PC-9 (cell line): ENCODE data around the gene DISC1. TPM values are rescaled to one million over a fixed set of nuclear protein-coding genes. Genes with fewer than 3 reads are reported as not detected.

Experiments used
- BruUV-seq: library from RNA; stranded (reverse); fragments of 400-500 nt; replicated peaks from 2 replicates; lab custom pipeline; 2021; lab: Mats Ljungman, UMichigan
- CTCF ChIA-PET: fragments of 300-600 bp; sonication (Branson Sonifier 250); formaldehyde crosslinking; loops from one replicate; lab custom pipeline; 2022; ENCODE audit warnings: antibody characterized with exemption; lab: Charles Lee
- POLR2A ChIA-PET: fragments of 300-600 bp; sonication (Branson Sonifier 250); formaldehyde crosslinking; loops from one replicate; lab custom pipeline; 2022; ENCODE audit warnings: antibody characterized with exemption; ENCODE audit not compliant: unreplicated experiment; lab: Charles Lee
- DNase-seq, 2 experiments: peaks; one replicate each; pipeline versions ENCODE4 v3.0.0 to v3.0.0-alpha.2; 2015 to 2022; ENCODE audit warnings: mixed read lengths in 1 of 2
- H2AFZ ChIP-seq: fragments of 200-600 bp; sonication (generic); 2 replicates; pipeline ENCODE4 v1.8.1; 2017; ENCODE audit warnings: antibody characterized with exemption
- H3F3A ChIP-seq: fragments of 200-600 bp; sonication (generic); 2 replicates; pipeline ENCODE4 v1.8.1; 2017; ENCODE audit warnings: antibody characterized with exemption, mild to moderate bottlenecking, low read depth; ENCODE audit not compliant: insufficient read depth
- H3K27ac ChIP-seq: fragments of 200-600 bp; sonication (generic); 2 replicates; pipeline ENCODE4 v1.6.1; 2016; ENCODE audit warnings: mixed run types
- H3K27me3 ChIP-seq: fragments of 200-600 bp; sonication (generic); 2 replicates; pipeline ENCODE4 v1.6.1; 2016; ENCODE audit warnings: low read depth, mixed run types; ENCODE audit not compliant: insufficient read depth
- H3K36me3 ChIP-seq: fragments of 200-600 bp; sonication (generic); 2 replicates; pipeline ENCODE4 v1.6.1; 2016; ENCODE audit warnings: low read depth, mixed run types
- H3K4me1 ChIP-seq: fragments of 200-600 bp; sonication (generic); replicated peaks from 2 replicates; pipeline ENCODE4 v1.6.1; 2016; ENCODE audit warnings: mixed run types; ENCODE audit not compliant: insufficient read depth
- H3K4me2 ChIP-seq: fragments of 200-600 bp; sonication (generic); 2 replicates; pipeline ENCODE4 v1.6.1; 2017; ENCODE audit warnings: mixed run types
- H3K4me3 ChIP-seq: fragments of 200-600 bp; sonication (generic); 2 replicates; pipeline ENCODE4 v1.6.1; 2016; ENCODE audit warnings: mixed run types
- H3K79me2 ChIP-seq: fragments of 200-600 bp; sonication (generic); 2 replicates; pipeline ENCODE4 v1.6.1; 2017; ENCODE audit warnings: low read depth, mixed run types
- H3K9me2 ChIP-seq: fragments of 200-600 bp; sonication (generic); 2 replicates; pipeline ENCODE4 v1.8.1; 2017; ENCODE audit warnings: mild to moderate bottlenecking; ENCODE audit not compliant: insufficient read depth
- H3K9me3 ChIP-seq: fragments of 200-600 bp; sonication (generic); 2 replicates; pipeline ENCODE4 v1.8.1; 2016; ENCODE audit warnings: low read depth; ENCODE audit not compliant: insufficient read depth
- H4K20me1 ChIP-seq: fragments of 200-600 bp; sonication (generic); 2 replicates; pipeline ENCODE4 v1.8.1; 2017; ENCODE audit not compliant: insufficient read depth
- EZH2 ChIP-seq: fragments of 200-600 bp; sonication (generic); IDR thresholded peaks from 2 replicates; pipeline ENCODE4 v1.8.0; 2017; ENCODE audit warnings: antibody characterized with exemption, low read depth
- intact Hi-C: fragments of 100-400 bp; cut with micrococcal nuclease; formaldehyde crosslinking; loops from one replicate; pipeline ENCODE4 v1.10.0; 2022; ENCODE audit not compliant: unreplicated experiment
- total RNA-seq: library from RNA; stranded (reverse); gene quantifications from 2 replicates; pipeline ENCODE4 v1.2.3, GENCODE V29; 2021
- TF ChIP-seq, protein P1 (sequence below): fragments of 200-600 bp; sonication (generic); conservative IDR thresholded peaks from 2 replicates; pipeline ENCODE4 v1.6.1; 2017; ENCODE audit warnings: mixed run types, antibody characterized with exemption, mild to moderate bottlenecking, moderate library complexity

Gene DISC1
- total RNA-seq, 1 experiment from 2014 or later = 7.4 TPM

DNA sequence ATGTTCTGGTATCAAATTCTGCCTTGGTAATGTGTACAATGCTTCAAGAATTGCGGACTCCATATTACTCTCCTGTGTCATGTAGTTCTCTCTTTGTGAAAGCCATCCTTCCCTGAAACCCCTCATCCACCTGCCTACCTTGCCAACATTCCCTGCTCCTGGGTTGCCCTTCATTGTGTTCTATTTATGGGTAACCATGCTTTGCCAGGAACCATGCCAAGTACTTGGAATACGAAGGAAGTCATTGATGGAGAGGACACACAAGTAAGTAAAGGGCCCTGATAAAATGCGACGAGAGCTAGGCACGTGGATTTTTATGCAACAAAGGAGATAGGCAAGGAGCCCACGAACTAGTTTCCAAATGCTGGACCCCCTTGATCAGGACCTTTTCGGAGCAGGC, 300.8 kb downstream of the DISC1 start:
- Histone ChIP-seq H3K27ac (no peak overlapping the region), H3K36me3 (no peaks in the 10 kb centered on the region), H3K9me3 (peaks cover 5% of the 10 kb centered on the region; the same call in 1 of the 2 replicates), H3F3A (no peaks in the 10 kb centered on the region), H3K27me3 (no peaks in the 10 kb centered on the region), H3K79me2 (no peaks in the 10 kb centered on the region), H2AFZ (no peak overlapping the region), H3K9me2 (no peaks in the 10 kb centered on the region), H3K4me3 (no peak overlapping the region), H4K20me1 (no peaks in the 10 kb centered on the region), H3K4me1 (no peaks in the 10 kb centered on the region), H3K4me2 (no peak overlapping the region)
- no peak for TF ChIP-seq EZH2
- TF ChIP-seq, protein P1, sequence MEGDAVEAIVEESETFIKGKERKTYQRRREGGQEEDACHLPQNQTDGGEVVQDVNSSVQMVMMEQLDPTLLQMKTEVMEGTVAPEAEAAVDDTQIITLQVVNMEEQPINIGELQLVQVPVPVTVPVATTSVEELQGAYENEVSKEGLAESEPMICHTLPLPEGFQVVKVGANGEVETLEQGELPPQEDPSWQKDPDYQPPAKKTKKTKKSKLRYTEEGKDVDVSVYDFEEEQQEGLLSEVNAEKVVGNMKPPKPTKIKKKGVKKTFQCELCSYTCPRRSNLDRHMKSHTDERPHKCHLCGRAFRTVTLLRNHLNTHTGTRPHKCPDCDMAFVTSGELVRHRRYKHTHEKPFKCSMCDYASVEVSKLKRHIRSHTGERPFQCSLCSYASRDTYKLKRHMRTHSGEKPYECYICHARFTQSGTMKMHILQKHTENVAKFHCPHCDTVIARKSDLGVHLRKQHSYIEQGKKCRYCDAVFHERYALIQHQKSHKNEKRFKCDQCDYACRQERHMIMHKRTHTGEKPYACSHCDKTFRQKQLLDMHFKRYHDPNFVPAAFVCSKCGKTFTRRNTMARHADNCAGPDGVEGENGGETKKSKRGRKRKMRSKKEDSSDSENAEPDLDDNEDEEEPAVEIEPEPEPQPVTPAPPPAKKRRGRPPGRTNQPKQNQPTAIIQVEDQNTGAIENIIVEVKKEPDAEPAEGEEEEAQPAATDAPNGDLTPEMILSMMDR = no peak
- BruUV-seq = no TSS peak
- intact Hi-C loops = no loop called here
- CTCF ChIA-PET = no interaction called here
- no peak for DNase-seq
- POLR2A ChIA-PET = no interaction called here

DNA sequence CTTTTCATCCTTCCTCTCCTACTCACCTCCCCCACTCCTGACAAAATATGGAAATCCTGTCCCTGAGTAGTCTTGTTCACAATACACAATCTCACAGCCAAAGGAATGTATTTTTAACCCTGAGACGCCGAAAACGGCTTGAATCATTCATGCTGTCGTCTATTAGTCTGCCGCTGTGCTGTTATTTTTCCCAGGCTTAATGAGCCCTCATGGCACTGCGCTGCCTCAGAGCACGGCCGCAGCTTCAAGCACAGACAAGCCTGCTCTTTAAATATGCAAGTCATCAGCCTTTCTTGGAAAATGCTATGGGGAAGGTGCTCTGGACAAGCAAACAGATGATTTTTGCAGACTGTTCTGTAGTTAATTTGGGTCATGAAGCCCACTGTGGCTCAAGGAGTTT, 302.7 kb downstream of the DISC1 start:
- no peaks in the 10 kb centered on the region for H3K4me1 ChIP-seq
- H3F3A ChIP-seq = no peaks in the 10 kb centered on the region
- H3K4me3 ChIP-seq = no peak overlapping the region
- POLR2A ChIA-PET = no interaction called here
- no peak overlapping the region for H3K4me2 ChIP-seq
- intact Hi-C loops = no loop called here
- no peaks in the 10 kb centered on the region for H3K36me3 ChIP-seq
- H4K20me1 ChIP-seq = no peaks in the 10 kb centered on the region
- peaks cover 6% of the 10 kb centered on the region; the same call in 1 of the 2 replicates for H3K9me3 ChIP-seq
- DNase-seq = no peak
- TF ChIP-seq, protein P1 = no peak
- TF ChIP-seq EZH2 = no peak
- H3K27me3 ChIP-seq = no peaks in the 10 kb centered on the region
- H3K9me2 ChIP-seq = no peaks in the 10 kb centered on the region
- H3K27ac ChIP-seq = no peak overlapping the region
- no peak overlapping the region for H2AFZ ChIP-seq
- CTCF ChIA-PET = no interaction called here
- no TSS peak for BruUV-seq
- no peaks in the 10 kb centered on the region for H3K79me2 ChIP-seq

DNA sequence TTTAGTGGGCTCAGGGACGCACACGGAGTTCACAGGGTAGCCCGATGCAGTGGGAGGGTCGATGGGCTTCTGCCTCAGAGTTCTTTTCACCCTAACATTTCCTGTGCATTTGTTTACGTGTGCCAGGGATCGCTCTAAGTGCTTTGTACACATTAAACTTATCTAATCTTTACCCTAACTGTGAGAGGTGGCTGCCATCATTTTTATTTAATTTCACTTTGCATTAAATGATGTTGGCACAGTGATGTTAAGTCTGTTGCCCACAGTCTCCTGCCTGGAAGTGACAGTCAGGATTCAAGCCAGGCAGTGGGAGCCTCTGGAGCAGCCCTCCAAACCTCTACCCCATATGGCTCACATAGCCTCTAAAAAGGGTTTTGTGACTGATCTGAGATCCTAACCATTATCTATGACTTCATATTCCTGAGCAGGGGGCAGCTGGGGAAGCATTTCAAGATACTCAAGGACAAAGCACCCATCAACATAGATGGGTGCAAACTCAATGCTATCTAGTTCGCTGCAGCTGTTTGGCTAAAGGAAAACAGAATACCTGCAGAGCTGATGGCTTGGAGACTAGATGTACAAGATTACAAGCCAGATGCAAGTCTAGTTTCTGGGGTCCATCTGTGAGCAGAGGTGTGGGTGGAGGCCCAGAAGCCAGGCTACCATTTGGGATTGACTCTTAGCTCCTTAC, 303.8 kb downstream of the DISC1 start:
- CTCF ChIA-PET = no interaction called here

More for the DNA sequence above, 303.8 kb downstream of the DISC1 start:
- no peaks in the 10 kb centered on the region for H3K36me3 ChIP-seq
- intact Hi-C loops = no loop called here
- H3K4me3 ChIP-seq = no peak overlapping the region
- no peak overlapping the region for H3K27ac ChIP-seq
- no peaks in the 10 kb centered on the region for H4K20me1 ChIP-seq
- no peak overlapping the region for H3K4me2 ChIP-seq
- POLR2A ChIA-PET = no interaction called here
- H3K27me3 ChIP-seq = no peaks in the 10 kb centered on the region
- no peaks in the 10 kb centered on the region for H3F3A ChIP-seq
- no TSS peak for BruUV-seq
- no peak for TF ChIP-seq EZH2
- TF ChIP-seq, protein P1 = no peak
- no peak for DNase-seq
- H3K79me2 ChIP-seq = no peaks in the 10 kb centered on the region
- H3K4me1 ChIP-seq = no peaks in the 10 kb centered on the region
- no peaks in the 10 kb centered on the region for H3K9me2 ChIP-seq
- H2AFZ ChIP-seq = no peak overlapping the region
- peaks cover 6% of the 10 kb centered on the region; the same call in 1 of the 2 replicates for H3K9me3 ChIP-seq
